SK-N-SH treated with all-trans-retinoic acid at 6 μM for 48 hours (cell line): Measurements from ENCODE around the gene PDCD4.

Experiments used
- ATAC-seq: fragments of 200-7000 bp; cut with Tn5 transposase; 3 replicates; pipeline ENCODE4 v1.9.1; 2020; ENCODE audit warnings: mild to moderate bottlenecking, moderate library complexity
- ARNTL ChIP-seq: fragments of 450-650 bp; formaldehyde crosslinking; IDR thresholded peaks from 2 replicates; pipeline ENCODE4 v1.5.0; 2020; ENCODE audit warnings: low read depth, mild to moderate bottlenecking, moderate library complexity, borderline replicate concordance
- BACH2 ChIP-seq: fragments of 250-450 bp; sonication (Bioruptor Pico); IDR thresholded peaks from 2 replicates; pipeline ENCODE4 v1.9.0; 2021; ENCODE audit warnings: mild to moderate bottlenecking, borderline replicate concordance
- GLIS3 ChIP-seq: fragments of 250-450 bp; sonication (Bioruptor Pico); IDR thresholded peaks from 2 replicates; pipeline ENCODE4 v1.5.0; 2020; ENCODE audit warnings: mild to moderate bottlenecking, moderate library complexity
- PPARA ChIP-seq: fragments of 250-450 bp; sonication (Bioruptor Pico); IDR thresholded peaks from 2 replicates; pipeline ENCODE4 v1.5.0; 2020; ENCODE audit warnings: mild to moderate bottlenecking, borderline replicate concordance
- RARB ChIP-seq: fragments of 250-450 bp; sonication (Bioruptor Pico); IDR thresholded peaks from 2 replicates; pipeline ENCODE4 v1.8.0; 2021; ENCODE audit warnings: mild to moderate bottlenecking, moderate library complexity
- SNAI2 ChIP-seq: fragments of 250-450 bp; sonication (Bioruptor Pico); IDR thresholded peaks from 2 replicates; pipeline ENCODE4 v1.5.0; 2020; ENCODE audit warnings: mild to moderate bottlenecking, moderate library complexity
- TCF4 ChIP-seq: fragments of 250-450 bp; sonication (Bioruptor Pico); IDR thresholded peaks from 2 replicates; pipeline ENCODE4 v1.8.0; 2021; ENCODE audit warnings: mild to moderate bottlenecking, moderate library complexity, borderline replicate concordance
- TOX ChIP-seq: fragments of 250-450 bp; sonication (Bioruptor Pico); IDR thresholded peaks from 2 replicates; pipeline ENCODE4 v1.8.0; 2021; ENCODE audit warnings: mild to moderate bottlenecking, moderate library complexity, borderline replicate concordance
- ZC3H10 ChIP-seq: fragments of 250-450 bp; sonication (Bioruptor Pico); IDR thresholded peaks from 2 replicates; pipeline ENCODE4 v1.5.1; 2021; ENCODE audit warnings: mild to moderate bottlenecking, moderate library complexity
- ZFP3 ChIP-seq: fragments of 250-450 bp; sonication (Bioruptor Pico); IDR thresholded peaks from 2 replicates; pipeline ENCODE4 v1.5.0; 2020; ENCODE audit warnings: mild to moderate bottlenecking, moderate library complexity
- ZFP30 ChIP-seq: fragments of 450-650 bp; formaldehyde crosslinking; IDR thresholded peaks from 2 replicates; pipeline ENCODE4 v1.5.0; 2022; ENCODE audit warnings: mild to moderate bottlenecking, moderate library complexity
- ZNF565 ChIP-seq: fragments of 450-650 bp; formaldehyde crosslinking; conservative IDR thresholded peaks from 2 replicates; pipeline ENCODE4 v1.5.0; 2020; ENCODE audit warnings: low read depth, mild to moderate bottlenecking, moderate library complexity
- ZNF70 ChIP-seq: fragments of 450-650 bp; formaldehyde crosslinking; IDR thresholded peaks from 2 replicates; pipeline ENCODE4 v1.5.0; 2020; ENCODE audit warnings: mild to moderate bottlenecking, moderate library complexity
- ZNF8 ChIP-seq: fragments of 450-650 bp; formaldehyde crosslinking; IDR thresholded peaks from 2 replicates; pipeline ENCODE4 v1.5.0; 2020; ENCODE audit warnings: mild to moderate bottlenecking, moderate library complexity
- TF ChIP-seq, protein P1 (sequence below): fragments of 250-450 bp; sonication (Bioruptor Pico); IDR thresholded peaks from 2 replicates; pipeline ENCODE4 v1.5.1; 2020; ENCODE audit warnings: low read depth, mild to moderate bottlenecking, moderate library complexity
- TF ChIP-seq, protein P2 (sequence below): fragments of 250-450 bp; sonication (Bioruptor Pico); IDR thresholded peaks from 2 replicates; pipeline ENCODE4 v1.5.1; 2021; ENCODE audit warnings: mild to moderate bottlenecking, moderate library complexity
- TF ChIP-seq, protein P3 (sequence below): fragments of 250-450 bp; sonication (Bioruptor Pico); IDR thresholded peaks from 2 replicates; pipeline ENCODE4 v1.8.0; 2021; ENCODE audit warnings: low read depth, mild to moderate bottlenecking, moderate library complexity, borderline replicate concordance
- TF ChIP-seq, protein P4 (sequence below): fragments of 250-450 bp; sonication (Bioruptor Pico); IDR thresholded peaks from 2 replicates; pipeline ENCODE4 v1.5.0; 2020; ENCODE audit warnings: mild to moderate bottlenecking, moderate library complexity

Gene PDCD4

DNA sequence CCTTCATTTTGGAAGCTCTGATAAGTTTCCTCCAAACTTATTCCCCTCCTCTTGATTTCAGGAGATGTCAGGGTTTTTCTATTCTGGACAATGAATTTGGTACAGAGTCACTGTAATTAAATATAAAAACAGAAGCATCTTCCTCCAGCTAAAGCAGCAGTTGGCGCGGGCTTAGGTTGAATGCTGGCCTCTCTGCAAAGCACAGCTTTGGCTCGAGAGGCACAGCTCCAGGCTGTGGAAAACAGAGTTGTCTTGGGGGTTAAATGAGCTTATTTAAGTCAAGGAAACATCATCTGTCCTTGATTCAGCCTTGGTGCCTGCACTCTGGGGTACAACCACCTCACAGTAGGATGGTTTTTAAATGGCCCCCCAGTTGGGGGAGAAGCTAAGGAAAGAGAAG is 35.0 kb upstream of the PDCD4 start:
- TF ChIP-seq SNAI2 (CRISPR knock-in tag): no peak
- no peak for TF ChIP-seq TCF4 (CRISPR knock-in tag)
- no peak for TF ChIP-seq ZFP3 (CRISPR knock-in tag)
- no peak for TF ChIP-seq ZNF565 (CRISPR knock-in tag)
- no peak for TF ChIP-seq GLIS3 (CRISPR knock-in tag)
- TF ChIP-seq, protein P1, sequence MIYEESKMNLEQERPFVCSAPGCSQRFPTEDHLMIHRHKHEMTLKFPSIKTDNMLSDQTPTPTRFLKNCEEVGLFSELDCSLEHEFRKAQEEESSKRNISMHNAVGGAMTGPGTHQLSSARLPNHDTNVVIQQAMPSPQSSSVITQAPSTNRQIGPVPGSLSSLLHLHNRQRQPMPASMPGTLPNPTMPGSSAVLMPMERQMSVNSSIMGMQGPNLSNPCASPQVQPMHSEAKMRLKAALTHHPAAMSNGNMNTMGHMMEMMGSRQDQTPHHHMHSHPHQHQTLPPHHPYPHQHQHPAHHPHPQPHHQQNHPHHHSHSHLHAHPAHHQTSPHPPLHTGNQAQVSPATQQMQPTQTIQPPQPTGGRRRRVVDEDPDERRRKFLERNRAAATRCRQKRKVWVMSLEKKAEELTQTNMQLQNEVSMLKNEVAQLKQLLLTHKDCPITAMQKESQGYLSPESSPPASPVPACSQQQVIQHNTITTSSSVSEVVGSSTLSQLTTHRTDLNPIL: no peak
- TF ChIP-seq RARB (CRISPR knock-in tag): no peak
- TF ChIP-seq ZFP30 (CRISPR knock-in tag): no peak
- TF ChIP-seq, protein P2, sequence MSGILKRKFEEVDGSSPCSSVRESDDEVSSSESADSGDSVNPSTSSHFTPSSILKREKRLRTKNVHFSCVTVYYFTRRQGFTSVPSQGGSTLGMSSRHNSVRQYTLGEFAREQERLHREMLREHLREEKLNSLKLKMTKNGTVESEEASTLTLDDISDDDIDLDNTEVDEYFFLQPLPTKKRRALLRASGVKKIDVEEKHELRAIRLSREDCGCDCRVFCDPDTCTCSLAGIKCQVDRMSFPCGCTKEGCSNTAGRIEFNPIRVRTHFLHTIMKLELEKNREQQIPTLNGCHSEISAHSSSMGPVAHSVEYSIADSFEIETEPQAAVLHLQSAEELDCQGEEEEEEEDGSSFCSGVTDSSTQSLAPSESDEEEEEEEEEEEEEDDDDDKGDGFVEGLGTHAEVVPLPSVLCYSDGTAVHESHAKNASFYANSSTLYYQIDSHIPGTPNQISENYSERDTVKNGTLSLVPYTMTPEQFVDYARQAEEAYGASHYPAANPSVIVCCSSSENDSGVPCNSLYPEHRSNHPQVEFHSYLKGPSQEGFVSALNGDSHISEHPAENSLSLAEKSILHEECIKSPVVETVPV (CRISPR knock-in tag): no peak
- TF ChIP-seq, protein P3, sequence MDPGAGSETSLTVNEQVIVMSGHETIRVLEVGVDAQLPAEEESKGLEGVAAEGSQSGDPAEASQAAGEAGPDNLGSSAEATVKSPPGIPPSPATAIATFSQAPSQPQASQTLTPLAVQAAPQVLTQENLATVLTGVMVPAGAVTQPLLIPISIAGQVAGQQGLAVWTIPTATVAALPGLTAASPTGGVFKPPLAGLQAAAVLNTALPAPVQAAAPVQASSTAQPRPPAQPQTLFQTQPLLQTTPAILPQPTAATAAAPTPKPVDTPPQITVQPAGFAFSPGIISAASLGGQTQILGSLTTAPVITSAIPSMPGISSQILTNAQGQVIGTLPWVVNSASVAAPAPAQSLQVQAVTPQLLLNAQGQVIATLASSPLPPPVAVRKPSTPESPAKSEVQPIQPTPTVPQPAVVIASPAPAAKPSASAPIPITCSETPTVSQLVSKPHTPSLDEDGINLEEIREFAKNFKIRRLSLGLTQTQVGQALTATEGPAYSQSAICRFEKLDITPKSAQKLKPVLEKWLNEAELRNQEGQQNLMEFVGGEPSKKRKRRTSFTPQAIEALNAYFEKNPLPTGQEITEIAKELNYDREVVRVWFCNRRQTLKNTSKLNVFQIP: no peak
- TF ChIP-seq, protein P4, sequence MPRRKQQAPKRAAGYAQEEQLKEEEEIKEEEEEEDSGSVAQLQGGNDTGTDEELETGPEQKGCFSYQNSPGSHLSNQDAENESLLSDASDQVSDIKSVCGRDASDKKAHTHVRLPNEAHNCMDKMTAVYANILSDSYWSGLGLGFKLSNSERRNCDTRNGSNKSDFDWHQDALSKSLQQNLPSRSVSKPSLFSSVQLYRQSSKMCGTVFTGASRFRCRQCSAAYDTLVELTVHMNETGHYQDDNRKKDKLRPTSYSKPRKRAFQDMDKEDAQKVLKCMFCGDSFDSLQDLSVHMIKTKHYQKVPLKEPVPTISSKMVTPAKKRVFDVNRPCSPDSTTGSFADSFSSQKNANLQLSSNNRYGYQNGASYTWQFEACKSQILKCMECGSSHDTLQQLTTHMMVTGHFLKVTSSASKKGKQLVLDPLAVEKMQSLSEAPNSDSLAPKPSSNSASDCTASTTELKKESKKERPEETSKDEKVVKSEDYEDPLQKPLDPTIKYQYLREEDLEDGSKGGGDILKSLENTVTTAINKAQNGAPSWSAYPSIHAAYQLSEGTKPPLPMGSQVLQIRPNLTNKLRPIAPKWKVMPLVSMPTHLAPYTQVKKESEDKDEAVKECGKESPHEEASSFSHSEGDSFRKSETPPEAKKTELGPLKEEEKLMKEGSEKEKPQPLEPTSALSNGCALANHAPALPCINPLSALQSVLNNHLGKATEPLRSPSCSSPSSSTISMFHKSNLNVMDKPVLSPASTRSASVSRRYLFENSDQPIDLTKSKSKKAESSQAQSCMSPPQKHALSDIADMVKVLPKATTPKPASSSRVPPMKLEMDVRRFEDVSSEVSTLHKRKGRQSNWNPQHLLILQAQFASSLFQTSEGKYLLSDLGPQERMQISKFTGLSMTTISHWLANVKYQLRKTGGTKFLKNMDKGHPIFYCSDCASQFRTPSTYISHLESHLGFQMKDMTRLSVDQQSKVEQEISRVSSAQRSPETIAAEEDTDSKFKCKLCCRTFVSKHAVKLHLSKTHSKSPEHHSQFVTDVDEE (CRISPR knock-in tag): no peak
- no peak for TF ChIP-seq ZC3H10 (CRISPR knock-in tag)
- ATAC-seq: no peak

DNA sequence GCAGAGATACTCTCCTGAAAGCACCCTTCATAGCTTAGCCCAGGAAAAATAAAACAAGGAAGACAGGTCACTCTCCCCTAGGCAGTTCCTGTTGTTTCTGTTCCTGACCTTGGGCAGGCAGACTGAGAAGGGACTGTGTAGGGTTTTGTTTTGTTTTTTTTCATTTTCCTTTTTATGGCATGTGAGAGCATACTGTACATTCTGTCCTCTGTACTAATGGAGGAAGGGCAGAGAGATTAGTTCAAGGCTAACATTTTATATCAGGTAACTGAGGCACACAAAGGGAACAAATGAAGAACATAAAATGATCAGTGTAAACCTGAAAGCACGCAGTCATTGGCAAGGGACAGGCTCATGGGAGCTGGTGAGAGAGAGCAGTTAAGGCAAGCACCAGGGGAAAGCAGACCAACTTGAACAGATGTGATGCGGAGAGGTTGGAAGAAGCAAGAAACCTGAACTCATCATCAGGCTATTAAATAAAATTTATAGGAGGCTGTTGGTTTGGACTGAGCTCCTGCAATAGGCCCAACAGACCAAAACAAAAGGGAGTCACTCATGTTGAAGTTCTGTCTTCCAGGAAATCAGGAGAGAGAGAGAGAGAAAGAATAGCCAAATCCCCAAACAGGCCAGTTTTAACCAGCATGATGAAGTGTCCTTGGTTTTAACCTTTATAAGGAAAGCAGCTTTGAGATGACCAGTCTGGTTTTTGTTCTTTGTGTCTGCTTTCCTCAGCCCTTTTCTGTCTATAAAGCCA is 34.1 kb upstream of the PDCD4 start:
- TF ChIP-seq ZNF70 (CRISPR knock-in tag) (no peak), ZFP3 (CRISPR knock-in tag) (no peak), ZNF8 (no peak), RARB (CRISPR knock-in tag) (no peak), PPARA (no peak), TOX (CRISPR knock-in tag) (no peak), ARNTL (no peak), TCF4 (CRISPR knock-in tag) (no peak), BACH2 (CRISPR knock-in tag) (no peak), ZC3H10 (CRISPR knock-in tag) (no peak), ZFP30 (CRISPR knock-in tag) (no peak), SNAI2 (CRISPR knock-in tag) (no peak)
- TF ChIP-seq, protein P4 (CRISPR knock-in tag): no peak
- TF ChIP-seq, protein P2 (CRISPR knock-in tag): no peak
- no peak for ATAC-seq
